Glutamatergic neuron (in vitro differentiated cells): ENCODE results near the gene DRG2. TPM values are rescaled to one million over a fixed set of nuclear protein-coding genes. Genes with fewer than 3 reads are reported as not detected.
A peak's percentile ranks its signal among the peaks of the same experiment; 100 is the strongest.

ENCODE experiments used
- DNase-seq: peaks from one replicate; pipeline ENCODE4 v3.0.0; 2022
- H3K27ac Mint-ChIP-seq: one replicate; pipeline ENCODE4 v1.8.0; 2020; ENCODE audit warnings: mild to moderate bottlenecking, mixed read lengths, inconsistent platforms; ENCODE audit not compliant: unreplicated experiment
- H3K27me3 Mint-ChIP-seq: one replicate; pipeline ENCODE4 v1.8.0; 2020; ENCODE audit warnings: mild to moderate bottlenecking, moderate library complexity, mixed read lengths, inconsistent platforms; ENCODE audit not compliant: unreplicated experiment
- H3K36me3 Mint-ChIP-seq: one replicate; pipeline ENCODE4 v1.8.0; 2020; ENCODE audit warnings: mild to moderate bottlenecking, mixed read lengths, inconsistent platforms; ENCODE audit not compliant: unreplicated experiment
- H3K4me1 Mint-ChIP-seq: one replicate; pipeline ENCODE4 v1.8.0; 2020; ENCODE audit warnings: mild to moderate bottlenecking, low read depth, mixed read lengths, inconsistent platforms; ENCODE audit not compliant: unreplicated experiment
- H3K4me3 Mint-ChIP-seq: one replicate; pipeline ENCODE4 v1.8.0; 2020; ENCODE audit warnings: mild to moderate bottlenecking, mixed read lengths, inconsistent platforms; ENCODE audit not compliant: unreplicated experiment
- H3K9me3 Mint-ChIP-seq: one replicate; pipeline ENCODE4 v1.8.0; 2020; ENCODE audit warnings: mild to moderate bottlenecking, moderate library complexity, mixed read lengths, inconsistent platforms; ENCODE audit not compliant: unreplicated experiment
- CTCF ChIP-seq: fragments of 200-600 bp; sonication (generic); IDR thresholded peaks from one replicate; pipeline ENCODE4 v1.5.0; 2021; ENCODE audit not compliant: partially characterized antibody, unreplicated experiment
- total RNA-seq: library from RNA; stranded (reverse); fragmentation: NEBNext Ultra II Directional; extraction: Animal tissue kit (Norgen Biotek cat#: 25700); gene quantifications from one replicate; pipeline ENCODE4 v1.2.1, GENCODE V29; 2021; ENCODE audit not compliant: unreplicated experiment

Gene DRG2
- total RNA-seq, 1 donor from 2014 or later: 37.1 TPM

- TF ChIP-seq CTCF: no peak
- H3K27ac Mint-ChIP-seq: peak overlapping the region; percentile 43
- H3K4me1 Mint-ChIP-seq: peaks cover 24% of the 10 kb centered on the region
- peaks cover 11% of the 10 kb centered on the region for H3K9me3 Mint-ChIP-seq
- peaks cover 4% of the 10 kb centered on the region for H3K27me3 Mint-ChIP-seq
- H3K4me3 Mint-ChIP-seq: peak overlapping the region; percentile 86
- H3K36me3 Mint-ChIP-seq: peaks cover 5% of the 10 kb centered on the region
- peak; percentile 18 for DNase-seq
These were observed 47.4 kb upstream of the DRG2 start for GRCh38 chr17:18040261-18040858.

- peaks cover 24% of the 10 kb centered on the region for H3K4me1 Mint-ChIP-seq
- H3K4me3 Mint-ChIP-seq: no peak overlapping the region
- peaks cover 5% of the 10 kb centered on the region for H3K36me3 Mint-ChIP-seq
- no peak overlapping the region for H3K27ac Mint-ChIP-seq
- H3K27me3 Mint-ChIP-seq: peaks cover 4% of the 10 kb centered on the region
- TF ChIP-seq CTCF: no peak
- DNase-seq: no peak
- H3K9me3 Mint-ChIP-seq: peaks cover 11% of the 10 kb centered on the region
These were observed 46.0 kb upstream of the DRG2 start for GRCh38 chr17:18041776-18042175.

GRCh38 chr17:18042983-18043382 is 44.8 kb upstream of the DRG2 start:
- Mint-ChIP-seq H3K4me1 (peaks cover 19% of the 10 kb centered on the region), H3K27me3 (peaks cover 2% of the 10 kb centered on the region), H3K27ac (peak overlapping the region; percentile 1), H3K36me3 (no peaks in the 10 kb centered on the region), H3K4me3 (peak overlapping the region; percentile 7), H3K9me3 (peaks cover 8% of the 10 kb centered on the region)
- no peak for TF ChIP-seq CTCF
- DNase-seq: no peak

- peaks cover 4% of the 10 kb centered on the region for H3K9me3 Mint-ChIP-seq
- TF ChIP-seq CTCF: no peak
- peaks cover 16% of the 10 kb centered on the region for H3K4me1 Mint-ChIP-seq
- no peak for DNase-seq
- no peak overlapping the region for H3K27ac Mint-ChIP-seq
- no peaks in the 10 kb centered on the region for H3K36me3 Mint-ChIP-seq
- no peak overlapping the region for H3K4me3 Mint-ChIP-seq
- H3K27me3 Mint-ChIP-seq: peaks cover 2% of the 10 kb centered on the region
These were observed 44.3 kb upstream of the DRG2 start for GRCh38 chr17:18043491-18043890.

- no peak for TF ChIP-seq CTCF
- Mint-ChIP-seq H3K4me3 (no peak overlapping the region), H3K36me3 (no peaks in the 10 kb centered on the region), H3K27ac (no peak overlapping the region), H3K9me3 (peaks cover 3% of the 10 kb centered on the region), H3K27me3 (peaks cover 2% of the 10 kb centered on the region), H3K4me1 (peaks cover 16% of the 10 kb centered on the region)
- no peak for DNase-seq
These were observed 43.1 kb upstream of the DRG2 start for GRCh38 chr17:18044609-18045008.
